ENCODE results near the gene PROCR.
"Not testable (repeated sequence)": the region's sequence is repeated elsewhere in the genome, so short reads cannot be mapped to it uniquely, and the experiment has no call there.

The PROCR gene

GRCh38 chr20:35165221-35166185 is 6.4 kb upstream of the PROCR start:
- DNase-seq = no peak

- no peak for DNase-seq
These were observed 5.5 kb upstream of the PROCR start for GRCh38 chr20:35166242-35166830.

DNA sequence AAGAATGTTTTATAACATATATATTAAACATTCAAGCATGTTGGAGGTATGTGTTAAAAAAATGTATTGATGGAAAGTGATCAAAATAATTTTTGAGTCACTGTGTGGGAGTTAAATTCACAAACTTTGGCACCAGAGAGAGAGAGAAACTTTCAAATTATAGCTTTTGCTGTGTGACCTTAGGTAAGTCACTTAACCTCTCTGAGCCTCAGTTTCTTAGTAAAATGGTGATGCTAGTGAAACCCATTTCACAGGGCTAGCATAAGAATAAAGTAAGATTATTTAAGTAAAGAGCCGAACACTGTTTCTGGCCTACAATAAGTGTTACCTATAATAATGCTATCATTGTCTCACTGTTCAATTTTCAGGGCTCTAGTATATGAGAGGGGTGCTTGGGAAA is 4.1 kb upstream of the PROCR start:
- DNase-seq = no peak

GRCh38 chr20:35168701-35169409 is 3.0 kb upstream of the PROCR start:
- DNase-seq = not testable (repeated sequence)

DNA sequence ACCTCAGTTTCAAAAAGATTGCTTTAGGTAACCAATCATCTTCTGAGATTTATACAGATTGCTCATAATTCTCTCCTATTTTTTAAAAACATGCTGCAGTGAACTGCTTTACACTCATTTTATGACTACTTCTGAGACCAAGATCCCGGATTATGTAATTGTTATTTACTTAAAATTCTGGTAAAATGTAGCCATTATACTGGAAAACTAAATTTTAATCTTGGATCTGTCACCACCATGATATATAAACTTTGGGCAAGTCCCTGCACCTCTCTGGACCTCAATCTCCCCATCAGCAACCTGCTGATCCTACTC is 477 bp upstream of the PROCR start:
- DNase-seq = no peak

- no peak for DNase-seq
These were observed 548 bp downstream of the PROCR start for GRCh38 chr20:35172434-35172806.

DNA sequence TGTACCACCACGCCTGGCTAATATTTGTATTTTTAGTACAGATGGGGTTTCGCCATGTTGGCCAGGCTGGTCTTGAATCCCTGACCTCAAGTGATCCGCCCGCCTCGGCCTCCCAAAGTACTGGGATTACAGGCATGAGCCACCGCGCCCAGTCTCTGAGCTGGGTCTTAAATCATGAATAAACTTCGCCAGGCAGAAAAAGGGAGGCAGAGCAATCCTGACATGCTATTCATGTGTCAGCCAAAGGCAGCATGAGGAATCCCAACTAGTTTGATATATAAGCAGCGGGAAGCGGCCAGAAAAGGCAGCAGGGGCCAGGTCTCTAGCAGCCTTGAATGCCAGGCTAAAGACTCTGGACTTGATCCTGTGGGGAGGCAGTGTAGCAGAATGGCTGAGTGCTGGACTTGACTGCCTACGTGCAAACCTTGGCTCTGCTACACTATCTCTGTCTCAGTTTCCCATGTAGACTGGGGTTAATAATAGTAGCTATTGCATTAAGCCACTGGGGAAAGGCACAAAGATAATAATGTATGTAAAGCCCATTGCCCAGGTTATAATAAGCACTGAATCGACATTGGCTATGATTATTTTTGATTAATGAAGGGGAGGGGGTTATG is 1.8 kb downstream of the PROCR start:
- DNase-seq = no peak

- no peak for DNase-seq
These were observed 2.8 kb downstream of the PROCR start for GRCh38 chr20:35174458-35175216.

DNA sequence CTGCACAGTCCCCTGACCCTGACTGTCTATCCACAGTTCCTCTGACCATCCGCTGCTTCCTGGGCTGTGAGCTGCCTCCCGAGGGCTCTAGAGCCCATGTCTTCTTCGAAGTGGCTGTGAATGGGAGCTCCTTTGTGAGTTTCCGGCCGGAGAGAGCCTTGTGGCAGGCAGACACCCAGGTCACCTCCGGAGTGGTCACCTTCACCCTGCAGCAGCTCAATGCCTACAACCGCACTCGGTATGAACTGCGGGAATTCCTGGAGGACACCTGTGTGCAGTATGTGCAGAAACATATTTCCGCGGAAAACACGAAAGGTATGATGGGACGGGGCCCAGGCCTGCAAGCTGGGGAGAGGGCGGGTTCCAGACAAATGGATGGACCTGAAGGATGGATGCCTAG is 4.3 kb downstream of the PROCR start:
- DNase-seq = no peak

DNA sequence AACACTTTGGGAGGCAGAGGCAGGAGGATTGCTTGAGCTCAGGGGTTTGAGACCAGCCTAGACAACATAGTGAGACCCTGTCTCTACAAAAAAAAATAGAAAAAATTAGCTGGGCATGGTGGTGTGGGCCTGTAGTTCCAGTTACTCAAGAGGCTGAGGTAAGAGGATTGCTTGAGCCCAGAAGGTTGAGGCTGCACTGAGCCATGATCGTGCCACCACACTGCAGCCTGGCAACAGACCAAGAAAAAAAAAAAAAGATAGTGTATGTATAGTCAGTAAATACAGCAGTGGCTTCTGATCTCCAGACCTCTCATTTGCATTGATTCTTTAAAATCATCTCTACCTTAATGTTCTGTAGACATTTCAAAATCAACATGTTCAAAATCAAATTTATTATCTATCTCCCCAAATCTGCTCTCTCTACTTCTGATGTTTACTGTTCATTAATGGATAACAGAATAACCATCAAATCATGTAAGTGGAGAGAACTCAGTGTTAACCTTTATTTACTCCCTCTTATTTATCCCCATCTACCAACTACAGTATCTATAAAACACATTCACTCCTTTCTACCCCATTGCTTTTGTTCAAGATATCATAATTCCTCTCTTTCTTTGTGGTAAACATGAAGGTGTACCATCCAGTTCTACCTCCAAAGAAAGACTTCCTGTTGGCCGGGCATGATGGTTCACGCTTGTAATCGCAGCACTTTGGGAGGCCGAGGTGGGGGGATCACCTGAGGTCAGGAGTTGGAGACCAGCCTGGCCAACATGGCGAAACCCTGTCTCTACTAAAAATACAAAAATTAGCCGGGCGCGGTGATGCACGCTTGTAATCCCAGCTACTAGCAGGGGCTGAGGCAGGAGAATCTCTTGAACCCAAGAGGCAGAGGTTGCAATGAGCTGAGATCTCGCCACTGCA is 7.7 kb downstream of the PROCR start:
- DNase-seq = no peak

DNA sequence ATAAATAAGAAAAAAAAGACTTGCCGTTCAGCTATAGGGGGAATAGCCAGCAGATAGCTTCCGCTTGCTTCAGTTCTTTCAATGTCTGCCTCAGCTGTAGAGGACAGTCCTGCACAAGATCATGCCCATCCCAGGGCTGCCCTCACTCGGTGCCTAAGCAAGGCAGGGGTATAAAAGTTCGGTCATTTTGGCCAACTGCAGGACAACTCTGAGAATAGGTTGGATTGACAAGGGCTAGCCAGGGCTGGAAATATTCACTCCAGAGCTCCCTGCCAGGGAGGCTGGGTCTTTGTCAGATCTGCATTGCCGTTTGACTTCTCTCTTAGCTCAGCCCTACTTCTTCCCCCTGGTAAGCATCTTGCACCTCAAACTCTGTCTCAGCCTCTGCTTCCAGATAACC is 8.4 kb downstream of the PROCR start:
- DNase-seq = no peak

GRCh38 chr20:35181731-35182130 is 9.9 kb downstream of the PROCR start:
- no peak for DNase-seq

- not testable (repeated sequence) for DNase-seq
These were observed 14.9 kb downstream of the PROCR start for GRCh38 chr20:35186691-35187289.

DNA sequence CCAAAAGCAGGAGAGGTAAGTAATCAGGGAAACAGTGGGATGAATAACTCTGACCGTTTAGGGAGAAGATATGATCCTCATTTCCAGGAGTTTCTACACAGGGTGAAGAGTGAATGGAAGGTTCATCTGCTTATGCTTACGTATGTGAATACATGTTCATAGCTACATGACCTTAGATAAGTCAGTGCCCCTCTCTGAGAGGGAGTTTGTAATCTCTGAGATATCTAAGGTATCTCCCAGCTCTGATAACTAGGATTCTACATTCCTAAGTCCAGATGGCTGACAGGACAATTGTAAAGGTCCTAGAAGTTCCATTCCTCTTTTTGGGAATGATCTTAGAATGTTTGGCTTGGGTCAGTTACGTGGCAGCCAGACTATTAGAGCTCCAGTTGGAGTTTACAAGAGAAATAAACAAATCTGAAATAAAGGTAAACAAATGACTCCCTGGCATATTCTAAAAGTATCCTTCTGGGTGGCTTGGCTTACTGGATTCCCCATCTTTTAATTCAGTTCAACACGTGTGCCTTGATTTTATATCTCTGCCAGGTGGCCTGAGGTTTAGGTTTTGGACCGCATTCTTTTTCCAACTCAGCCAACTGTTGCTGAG is 15.8 kb downstream of the PROCR start:
- no peak for DNase-seq

GRCh38 chr20:35189223-35189622 is 17.4 kb downstream of the PROCR start:
- not testable (repeated sequence) for DNase-seq

DNA sequence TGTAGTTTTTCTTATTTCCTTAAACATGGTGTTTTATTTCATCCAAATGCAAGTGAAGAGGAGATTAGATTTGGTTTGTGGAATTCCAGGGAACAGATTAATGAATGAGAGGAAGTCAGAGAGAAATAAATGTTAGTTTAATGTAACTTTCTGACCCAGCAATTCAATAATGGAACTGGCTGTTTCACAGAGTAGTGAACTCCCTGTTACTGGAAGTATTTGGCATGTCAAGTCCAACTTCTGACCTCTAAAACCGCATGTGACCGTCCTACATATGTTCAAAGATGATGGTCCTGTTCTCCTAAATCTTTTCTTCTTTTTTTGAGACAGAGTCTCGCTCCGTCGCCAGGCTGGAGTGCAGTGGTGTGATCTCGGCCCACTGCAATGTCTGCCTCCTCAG is 18.7 kb downstream of the PROCR start:
- no peak for DNase-seq

DNA sequence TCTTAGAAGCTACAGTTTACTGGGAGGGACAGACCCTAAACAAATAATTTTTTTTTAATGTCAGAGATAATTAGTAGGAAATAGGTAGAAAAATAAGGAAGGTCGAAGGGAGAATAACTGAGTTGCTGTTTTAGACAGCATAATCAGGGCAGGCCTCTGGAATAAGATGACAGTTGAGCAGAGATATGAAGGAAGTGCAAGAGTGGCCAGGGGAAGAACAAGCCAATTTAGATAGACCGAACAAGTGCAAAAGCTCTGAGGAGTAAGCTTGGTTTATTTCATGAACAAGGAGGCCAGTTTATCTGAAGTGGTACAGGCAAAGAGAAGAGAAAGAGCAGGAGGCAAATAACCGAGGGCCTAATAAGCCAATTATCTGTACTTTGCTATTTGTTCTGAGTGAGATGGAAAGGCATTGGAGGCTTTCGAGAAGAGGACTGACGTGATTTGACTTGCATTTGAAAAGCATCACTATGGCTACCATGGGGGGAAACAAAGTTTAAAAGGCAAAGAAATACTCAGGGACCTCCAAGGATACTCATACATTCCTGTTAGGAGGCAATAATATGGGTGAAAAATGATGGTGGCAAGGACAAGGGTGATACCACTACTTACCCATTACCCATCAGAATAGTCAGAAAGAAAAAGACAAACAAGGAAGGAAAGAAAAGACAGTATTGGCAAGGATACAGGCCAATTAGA is 19.7 kb downstream of the PROCR start:
- DNase-seq = no peak

DNA sequence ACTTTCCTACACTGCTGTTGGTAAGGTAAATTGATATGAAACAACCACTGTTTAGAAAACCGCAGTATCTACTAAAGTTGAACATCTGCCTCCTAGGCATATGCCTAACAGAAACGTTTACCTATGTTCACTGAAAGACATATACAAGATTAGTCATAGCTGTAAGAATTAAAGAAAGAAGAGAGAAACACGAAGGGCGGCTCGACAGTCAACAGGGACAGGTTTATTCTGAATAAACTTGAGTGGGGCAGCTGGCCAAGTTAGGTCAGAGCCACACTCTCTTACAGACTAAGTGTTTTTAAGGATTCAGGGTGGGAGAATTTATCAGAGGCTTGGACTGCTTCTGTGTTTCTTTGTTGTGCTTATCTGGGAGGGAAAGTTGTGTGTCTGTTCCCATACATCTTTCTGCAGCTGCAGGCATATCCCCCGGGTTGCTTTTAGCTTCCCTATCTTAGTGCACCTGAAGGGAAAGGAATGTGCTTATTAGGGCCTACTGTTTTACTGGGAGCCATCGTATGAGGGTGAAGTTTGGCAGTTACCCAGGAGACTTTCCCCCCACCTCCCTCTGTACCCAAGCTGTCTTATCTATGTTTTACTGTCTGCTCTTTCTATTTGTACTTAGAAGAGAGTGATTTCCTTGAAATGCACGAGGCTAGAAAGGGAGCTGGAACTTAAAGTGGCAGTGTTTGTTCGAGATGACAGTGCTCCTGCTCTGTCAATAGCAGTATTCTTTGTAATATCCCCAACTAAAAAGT is 20.4 kb downstream of the PROCR start:
- DNase-seq = no peak

Data from midbrain (tissue), 1 donor.